ENCODE results near the gene C16orf86.

The C16orf86 gene

DNA sequence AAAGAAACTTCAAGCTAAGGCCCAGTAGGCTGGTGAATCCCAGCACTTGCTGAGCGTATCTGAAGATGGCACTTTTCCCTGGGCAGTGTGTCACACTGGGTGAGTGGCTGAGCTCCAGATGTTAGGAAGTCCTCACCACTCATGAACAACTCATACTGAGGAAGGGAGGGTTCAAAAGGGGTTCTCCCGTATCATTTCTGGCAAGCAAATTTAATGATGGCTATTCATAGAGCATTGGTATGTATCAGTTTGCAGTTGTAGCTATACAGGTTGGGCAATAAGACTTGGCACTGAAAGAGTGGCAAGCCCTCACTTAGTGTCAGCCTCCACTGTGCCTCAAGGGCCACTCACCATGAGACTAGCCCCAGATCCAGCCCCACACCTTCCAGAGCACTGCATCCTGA is 41.8 kb downstream of the C16orf86 start:
- no peak for DNase-seq (ENCODE audit: low read depth)
- TF ChIP-seq, protein P1, sequence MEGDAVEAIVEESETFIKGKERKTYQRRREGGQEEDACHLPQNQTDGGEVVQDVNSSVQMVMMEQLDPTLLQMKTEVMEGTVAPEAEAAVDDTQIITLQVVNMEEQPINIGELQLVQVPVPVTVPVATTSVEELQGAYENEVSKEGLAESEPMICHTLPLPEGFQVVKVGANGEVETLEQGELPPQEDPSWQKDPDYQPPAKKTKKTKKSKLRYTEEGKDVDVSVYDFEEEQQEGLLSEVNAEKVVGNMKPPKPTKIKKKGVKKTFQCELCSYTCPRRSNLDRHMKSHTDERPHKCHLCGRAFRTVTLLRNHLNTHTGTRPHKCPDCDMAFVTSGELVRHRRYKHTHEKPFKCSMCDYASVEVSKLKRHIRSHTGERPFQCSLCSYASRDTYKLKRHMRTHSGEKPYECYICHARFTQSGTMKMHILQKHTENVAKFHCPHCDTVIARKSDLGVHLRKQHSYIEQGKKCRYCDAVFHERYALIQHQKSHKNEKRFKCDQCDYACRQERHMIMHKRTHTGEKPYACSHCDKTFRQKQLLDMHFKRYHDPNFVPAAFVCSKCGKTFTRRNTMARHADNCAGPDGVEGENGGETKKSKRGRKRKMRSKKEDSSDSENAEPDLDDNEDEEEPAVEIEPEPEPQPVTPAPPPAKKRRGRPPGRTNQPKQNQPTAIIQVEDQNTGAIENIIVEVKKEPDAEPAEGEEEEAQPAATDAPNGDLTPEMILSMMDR (conservative IDR thresholded peaks at IDR 0.05; ENCODE audit: low read depth, low read length), result no peak
- H3K4me3 ChIP-seq (ENCODE audit: low read length), result no peak overlapping the region

DNA sequence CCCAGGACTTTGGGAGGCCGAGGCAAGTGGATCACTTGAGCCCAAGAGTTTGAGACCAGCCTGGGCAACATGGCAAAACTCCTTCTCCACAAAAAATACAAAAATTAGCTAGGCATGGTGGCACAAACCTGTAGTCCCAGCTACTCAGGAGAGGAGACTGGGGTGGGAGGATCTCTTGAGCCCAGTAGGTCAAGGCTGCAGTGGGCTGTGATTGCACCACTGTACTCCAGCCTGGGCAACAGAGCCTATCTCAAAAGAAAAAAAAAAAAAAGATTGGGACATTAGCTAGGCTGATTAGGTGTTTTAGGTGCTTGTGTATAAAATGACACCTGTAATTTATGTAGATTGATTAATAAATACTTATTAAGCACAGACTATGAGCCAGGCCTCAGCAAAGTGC is 42.4 kb downstream of the C16orf86 start:
- no peak for DNase-seq (ENCODE audit: low read depth)
- TF ChIP-seq, protein P1 (conservative IDR thresholded peaks at IDR 0.05; ENCODE audit: low read depth, low read length), result no peak
- H3K4me3 ChIP-seq (ENCODE audit: low read length), result no peak overlapping the region

DNA sequence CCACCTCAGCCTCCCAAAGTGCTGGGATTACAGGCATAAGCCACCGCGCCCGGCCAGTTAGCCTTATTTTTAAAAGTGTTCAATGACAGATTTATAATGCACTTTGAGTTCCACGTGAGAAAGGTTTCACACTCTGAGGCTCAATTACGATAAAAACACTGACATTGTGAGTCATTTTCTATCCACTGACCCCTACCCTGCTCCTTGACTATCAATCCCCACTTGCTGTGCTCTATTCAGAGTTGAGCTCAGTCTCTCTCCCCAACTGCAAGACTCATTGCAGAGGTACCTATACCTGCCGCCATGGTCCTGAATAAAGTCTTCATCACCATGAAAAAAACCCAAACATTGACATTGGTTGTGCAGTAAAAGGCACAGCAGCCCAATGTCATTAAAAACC is 44.0 kb downstream of the C16orf86 start:
- TF ChIP-seq, protein P1 (conservative IDR thresholded peaks at IDR 0.05; ENCODE audit: low read depth, low read length), result no peak
- no peak for DNase-seq (ENCODE audit: low read depth)
- no peak overlapping the region for H3K4me3 ChIP-seq (ENCODE audit: low read length)

DNA sequence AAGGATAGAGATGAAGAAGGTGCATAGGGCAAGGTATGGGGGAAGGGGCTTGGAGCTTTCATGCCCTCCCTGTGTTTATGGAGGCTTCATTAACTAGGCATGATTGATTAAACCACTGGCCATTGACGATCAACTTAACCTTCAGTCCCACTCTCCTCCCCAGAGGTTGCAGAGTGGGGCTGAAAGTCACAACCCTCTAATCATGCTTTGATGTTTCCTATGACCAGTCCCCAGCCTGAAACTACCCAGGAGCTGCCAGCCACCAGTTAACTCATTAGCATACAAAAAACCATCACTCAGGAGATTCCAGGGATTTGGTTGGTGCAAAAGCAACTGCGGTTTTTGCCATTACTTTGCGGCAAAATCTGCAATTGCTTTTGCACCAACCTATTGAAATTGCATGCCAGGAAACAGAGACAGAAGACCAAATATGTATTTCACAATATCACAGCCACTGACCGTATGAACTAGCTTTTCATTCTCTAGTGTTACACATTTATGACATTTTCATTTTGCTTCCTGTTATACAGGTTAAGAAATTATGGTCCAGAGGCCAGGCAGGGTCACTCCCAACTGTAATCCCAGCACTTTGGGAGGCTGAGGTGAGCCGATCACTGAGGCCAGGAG is 47.1 kb downstream of the C16orf86 start:
- no peak overlapping the region for H3K4me3 ChIP-seq (ENCODE audit: low read length)
- no peak for DNase-seq (ENCODE audit: low read depth)
- TF ChIP-seq, protein P1 (conservative IDR thresholded peaks at IDR 0.05; ENCODE audit: low read depth, low read length), result no peak

DNA sequence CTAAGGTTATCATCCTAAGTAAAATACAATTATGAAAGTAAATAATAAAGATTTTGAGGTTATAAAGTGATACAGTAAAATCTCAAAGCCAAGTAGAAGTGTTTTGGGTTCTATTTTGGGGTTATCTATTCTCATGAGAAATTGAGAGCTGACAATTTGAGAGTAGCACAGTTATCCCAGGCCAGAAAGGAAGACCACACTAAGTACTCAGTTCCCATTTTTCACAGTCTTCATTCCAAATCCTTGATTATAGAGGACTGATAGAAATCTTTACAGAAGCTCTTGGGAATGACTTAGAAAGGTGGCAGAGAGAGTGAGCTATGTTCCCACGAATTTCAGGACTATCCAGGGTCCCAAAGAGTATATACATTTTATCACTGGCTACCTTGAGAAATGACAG is 47.9 kb downstream of the C16orf86 start:
- no peak for DNase-seq (ENCODE audit: low read depth)
- TF ChIP-seq, protein P1 (conservative IDR thresholded peaks at IDR 0.05; ENCODE audit: low read depth, low read length), result no peak
- no peak overlapping the region for H3K4me3 ChIP-seq (ENCODE audit: low read length)

DNA sequence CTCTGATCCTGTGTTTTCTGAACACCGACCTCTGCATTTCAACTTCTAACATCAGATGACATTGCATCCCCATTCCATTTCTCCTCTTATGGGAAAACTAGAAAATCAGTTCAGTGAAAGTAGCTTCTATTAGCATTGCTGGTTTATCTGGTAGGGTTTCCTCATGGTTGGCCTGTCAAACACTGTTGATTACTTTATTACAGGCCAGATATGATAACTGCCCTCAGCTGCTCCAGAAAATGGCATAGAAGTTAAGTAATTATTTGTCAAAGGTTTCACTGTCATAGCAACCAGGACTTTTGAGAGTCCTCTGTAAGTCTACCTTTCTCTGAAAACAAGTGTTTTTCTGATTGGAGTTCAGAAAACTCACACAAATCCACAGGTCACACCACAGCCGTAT is 49.5 kb downstream of the C16orf86 start:
- TF ChIP-seq, protein P1 (conservative IDR thresholded peaks at IDR 0.05; ENCODE audit: low read depth, low read length), result no peak
- DNase-seq (ENCODE audit: low read depth), result no peak
- no peak overlapping the region for H3K4me3 ChIP-seq (ENCODE audit: low read length)

Measured in retinal pigment epithelial cell (primary cell).